Mesendoderm (in vitro differentiated cells): ENCODE measurements around the gene CCSER1.
A peak's percentile ranks its signal among the peaks of the same experiment; 100 is the strongest.
"Not testable (repeated sequence)": the region's sequence is repeated elsewhere in the genome, so short reads cannot be mapped to it uniquely, and the experiment has no call there.

ENCODE experiments used
- DNase-seq: peaks from one replicate; pipeline ENCODE4 v3.0.0; 2013
- H2AK5ac ChIP-seq: 2 replicates; pipeline ENCODE4 v1.6.1; 2013; ENCODE audit warnings: low read length, inconsistent platforms
- H2BK120ac ChIP-seq: 2 replicates; pipeline ENCODE4 v1.6.1; 2013; ENCODE audit warnings: low read depth, mild to moderate bottlenecking, low read length, moderate library complexity, mixed read lengths
- H2BK15ac ChIP-seq: replicated peaks from 2 replicates; pipeline ENCODE4 v1.6.1; 2013; ENCODE audit warnings: low read depth, mild to moderate bottlenecking, moderate library complexity
- H2BK5ac ChIP-seq: 2 replicates; pipeline ENCODE4 v1.6.1; 2013; ENCODE audit warnings: low read length, inconsistent platforms
- H3K18ac ChIP-seq: 2 replicates; pipeline ENCODE4 v1.6.1; 2013; ENCODE audit warnings: mild to moderate bottlenecking, low read length, mixed read lengths
- H3K23ac ChIP-seq: one replicate; pipeline ENCODE4 v1.6.1; 2013; ENCODE audit warnings: low read length
- H3K27ac ChIP-seq: 2 replicates; pipeline ENCODE4 v1.5.1; 2013; ENCODE audit warnings: low read depth, mild to moderate bottlenecking, inconsistent platforms, low read length, moderate library complexity
- H3K27me3 ChIP-seq: 2 replicates; pipeline ENCODE4 v1.6.1; 2013; ENCODE audit warnings: low read length, control low read depth, mild to moderate bottlenecking, inconsistent platforms; ENCODE audit not compliant: insufficient read depth, poor library complexity
- H3K36me3 ChIP-seq: 2 replicates; pipeline ENCODE4 v1.6.1; 2013; ENCODE audit warnings: low read length, inconsistent platforms; ENCODE audit not compliant: control insufficient read depth, insufficient read depth
- H3K4ac ChIP-seq: one replicate; pipeline ENCODE4 v1.6.1; 2013; ENCODE audit warnings: low read depth, mild to moderate bottlenecking, low read length, moderate library complexity
- H3K4me1 ChIP-seq: 2 replicates; pipeline ENCODE4 v1.6.1; 2013; ENCODE audit warnings: low read depth, low read length, inconsistent platforms; ENCODE audit not compliant: control insufficient read depth
- H3K4me2 ChIP-seq: 2 replicates; pipeline ENCODE4 v1.6.1; 2013; ENCODE audit warnings: low read length
- H3K4me3 ChIP-seq: 2 replicates; pipeline ENCODE4 v1.5.1; 2013; ENCODE audit warnings: mild to moderate bottlenecking, low read length
- H3K56ac ChIP-seq: one replicate; pipeline ENCODE4 v1.6.1; 2013; ENCODE audit warnings: low read length
- H3K79me1 ChIP-seq: 2 replicates; pipeline ENCODE4 v1.6.1; 2013; ENCODE audit warnings: low read length, inconsistent platforms
- H3K79me2 ChIP-seq: 2 replicates; pipeline ENCODE4 v1.6.1; 2013; ENCODE audit warnings: mild to moderate bottlenecking, low read length; ENCODE audit not compliant: control insufficient read depth, insufficient read depth
- H3K9ac ChIP-seq: 2 replicates; pipeline ENCODE4 v1.6.1; 2013; ENCODE audit warnings: low read length, inconsistent platforms
- H4K5ac ChIP-seq: one replicate; pipeline ENCODE4 v1.6.1; 2013; ENCODE audit warnings: low read length
- H4K8ac ChIP-seq: one replicate; pipeline ENCODE4 v1.6.1; 2013; ENCODE audit warnings: low read depth, mild to moderate bottlenecking, control low read depth, low read length, moderate library complexity
- WGBS: extraction: QIAGEN DNeasy Blood & Tissue Kit; methylation state at CpG from one replicate; pipeline ENCODE4 v1.1.7; 2013; ENCODE audit warnings: low lambda C conversion rate, missing lambda C conversion rate; ENCODE audit not compliant: insufficient coverage; ENCODE audit errors: extremely low coverage; 5-methylcytosine and 5-hydroxymethylcytosine counted together

The CCSER1 gene

DNA sequence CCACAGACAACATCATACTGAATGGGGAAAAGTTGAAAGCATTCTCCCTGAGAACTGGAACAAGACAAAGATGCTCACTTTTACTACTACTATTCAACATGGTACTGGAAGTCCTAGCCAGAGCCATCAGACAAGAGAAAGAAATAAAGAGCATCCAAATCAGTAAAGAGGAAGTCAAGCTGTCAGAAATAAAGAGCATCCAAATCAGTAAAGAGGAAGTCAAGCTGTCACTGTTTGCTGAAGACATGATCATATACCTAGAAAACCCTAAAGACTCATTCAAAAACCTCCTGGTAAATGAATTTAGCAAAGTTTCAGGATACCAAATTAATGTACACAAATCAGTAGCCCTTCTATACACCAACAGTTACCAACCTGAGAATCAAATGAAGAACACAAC is 285.6 kb downstream of the CCSER1 start:
- not testable (repeated sequence) for DNase-seq, H3K36me3 ChIP-seq, H3K4me3 ChIP-seq, H3K56ac ChIP-seq, H4K8ac ChIP-seq, H4K5ac ChIP-seq, H3K4me2 ChIP-seq, H2BK15ac ChIP-seq, H3K18ac ChIP-seq, H2AK5ac ChIP-seq, H3K27me3 ChIP-seq, H3K27ac ChIP-seq, H3K79me1 ChIP-seq, H2BK5ac ChIP-seq, H3K23ac ChIP-seq, H2BK120ac ChIP-seq, H3K79me2 ChIP-seq, H3K4ac ChIP-seq, H3K9ac ChIP-seq, H3K4me1 ChIP-seq

DNA sequence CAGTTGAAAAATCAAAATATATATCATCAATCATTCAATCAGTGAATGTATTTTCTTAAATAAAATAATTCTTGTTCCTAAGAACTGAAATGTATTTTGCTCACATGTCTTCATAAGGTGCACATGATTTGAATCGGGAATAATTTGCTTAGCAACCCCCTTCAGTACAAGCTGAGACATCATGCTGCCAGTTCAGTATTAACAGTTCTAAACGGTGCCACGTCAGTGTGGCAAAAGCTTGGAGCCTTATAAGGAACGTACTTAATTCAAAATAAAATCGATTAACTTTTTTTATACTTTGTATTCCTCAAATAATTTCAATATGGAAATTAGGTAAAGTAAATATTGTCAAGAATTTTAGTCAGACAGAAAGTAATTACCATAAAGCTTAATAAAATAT is 287.9 kb downstream of the CCSER1 start:
- Histone ChIP-seq H3K27me3 (no peaks in the 10 kb centered on the region), H3K36me3 (no peaks in the 10 kb centered on the region), H3K23ac (no peak overlapping the region), H3K18ac (no peak overlapping the region), H3K79me1 (no peaks in the 10 kb centered on the region), H4K5ac (no peak overlapping the region), H3K4me2 (no peak overlapping the region), H2BK5ac (no peak overlapping the region), H3K4me3 (no peak overlapping the region), H4K8ac (no peak overlapping the region), H3K4ac (no peak overlapping the region), H3K9ac (no peak overlapping the region), H2AK5ac (no peak overlapping the region), H3K4me1 (no peaks in the 10 kb centered on the region), H3K56ac (no peak overlapping the region), H2BK120ac (no peak overlapping the region), H2BK15ac (no peak overlapping the region), H3K27ac (no peak overlapping the region), H3K79me2 (no peaks in the 10 kb centered on the region)
- no peak for DNase-seq
- no CpG with 5 or more reads among the region's 5 CpGs for WGBS

DNA sequence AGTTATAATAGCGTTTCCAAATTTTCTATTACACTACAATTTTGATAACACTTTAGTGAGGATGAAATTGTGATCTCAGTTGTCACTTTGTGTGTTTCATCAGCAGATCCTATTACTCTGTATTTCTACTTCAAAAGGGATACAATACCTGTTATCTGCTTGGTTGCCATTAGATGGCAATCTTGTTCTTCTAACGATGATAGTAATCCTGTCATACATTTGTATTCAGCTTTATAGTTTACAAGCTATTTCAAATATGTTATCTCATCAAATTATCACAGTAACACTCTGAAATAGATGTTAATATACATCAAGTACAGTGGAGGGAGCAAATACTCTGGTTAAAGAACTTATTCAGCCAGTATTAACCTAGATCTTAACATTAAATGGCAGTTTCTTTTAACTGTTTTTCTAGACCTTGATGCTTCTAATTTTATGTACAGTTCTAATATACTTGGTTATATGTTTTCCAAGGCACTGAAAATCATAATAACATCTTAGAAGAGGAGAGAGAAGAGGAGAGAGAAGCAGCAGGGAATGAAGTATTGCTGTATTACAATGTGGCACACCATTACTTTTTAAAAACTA is 292.0 kb downstream of the CCSER1 start:
- Histone ChIP-seq H3K56ac (no peak overlapping the region), H3K23ac (no peak overlapping the region), H3K4me1 (no peaks in the 10 kb centered on the region), H4K5ac (no peak overlapping the region), H3K4ac (no peak overlapping the region), H3K18ac (no peak overlapping the region), H3K27me3 (no peaks in the 10 kb centered on the region), H3K4me3 (no peak overlapping the region), H2BK120ac (no peak overlapping the region), H4K8ac (no peak overlapping the region), H3K79me2 (no peaks in the 10 kb centered on the region), H2BK15ac (no peak overlapping the region), H3K9ac (no peak overlapping the region), H2BK5ac (no peak overlapping the region), H2AK5ac (no peak overlapping the region), H3K79me1 (no peaks in the 10 kb centered on the region), H3K4me2 (no peak overlapping the region), H3K36me3 (no peaks in the 10 kb centered on the region), H3K27ac (no peak overlapping the region)
- DNase-seq = peak; percentile 69
- WGBS = no CpG with 5 or more reads among the region's 2 CpGs

DNA sequence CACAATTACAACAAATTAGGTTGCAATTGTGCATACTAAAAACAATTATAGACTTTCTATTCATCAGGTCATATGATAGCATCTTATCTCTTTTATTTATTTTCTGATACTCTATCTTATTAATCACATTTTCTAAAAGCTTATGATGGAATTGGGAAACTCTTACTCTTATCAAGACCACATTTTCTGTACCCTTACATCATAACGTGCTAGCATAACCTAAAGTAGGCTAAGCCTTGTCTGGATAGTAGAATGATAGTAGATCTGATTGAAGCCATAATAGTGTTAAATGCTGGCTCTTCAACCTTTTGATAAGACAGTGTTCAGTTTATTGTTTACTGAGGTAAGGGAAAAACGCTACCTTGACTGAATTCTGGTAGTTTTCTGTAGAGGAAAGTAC is 294.0 kb downstream of the CCSER1 start:
- no peak overlapping the region for H3K4me3 ChIP-seq
- H3K9ac ChIP-seq = no peak overlapping the region

DNA sequence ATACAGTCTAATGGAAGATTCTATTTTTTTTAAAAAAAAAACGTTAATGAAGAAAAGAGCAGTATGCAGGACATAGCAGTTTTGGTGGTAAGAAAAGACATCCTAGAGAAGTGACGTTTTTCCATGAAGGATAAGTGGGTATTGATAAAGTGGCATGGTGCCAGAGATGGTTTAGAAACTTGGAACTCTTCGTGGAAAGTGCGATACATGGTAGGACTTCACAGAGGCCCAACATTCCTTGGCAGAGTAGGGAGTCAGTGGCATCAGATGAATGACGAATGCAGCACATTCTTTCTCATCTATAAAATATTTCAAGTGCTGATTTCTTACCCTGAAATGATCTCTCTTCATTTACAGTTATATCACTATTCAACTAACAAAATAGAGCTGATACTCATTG is 298.7 kb downstream of the CCSER1 start:
- Histone ChIP-seq H3K9ac (no peak overlapping the region), H2BK120ac (no peak overlapping the region), H2AK5ac (no peak overlapping the region), H3K56ac (no peak overlapping the region), H3K4me3 (no peak overlapping the region), H3K4me1 (no peaks in the 10 kb centered on the region), H3K18ac (no peak overlapping the region), H4K8ac (no peak overlapping the region), H4K5ac (no peak overlapping the region), H3K79me2 (no peaks in the 10 kb centered on the region), H3K27ac (no peak overlapping the region), H3K4me2 (no peak overlapping the region), H2BK5ac (no peak overlapping the region), H3K27me3 (no peaks in the 10 kb centered on the region), H3K79me1 (no peaks in the 10 kb centered on the region), H3K4ac (no peak overlapping the region), H3K36me3 (no peaks in the 10 kb centered on the region), H2BK15ac (no peak overlapping the region), H3K23ac (no peak overlapping the region)
- WGBS = no CpG with 5 or more reads among the region's 5 CpGs
- no peak for DNase-seq

More for the DNA sequence above, 294.0 kb downstream of the CCSER1 start:
- H3K27me3 ChIP-seq = no peaks in the 10 kb centered on the region
- H4K8ac ChIP-seq = no peak overlapping the region
- WGBS = no CpG with 5 or more reads among the region's 2 CpGs
- no peak overlapping the region for H3K23ac ChIP-seq
- H3K36me3 ChIP-seq = no peaks in the 10 kb centered on the region
- H4K5ac ChIP-seq = no peak overlapping the region
- H2BK5ac ChIP-seq = no peak overlapping the region
- H3K56ac ChIP-seq = no peak overlapping the region
- no peak overlapping the region for H3K4me2 ChIP-seq
- H2BK120ac ChIP-seq = no peak overlapping the region
- no peaks in the 10 kb centered on the region for H3K79me1 ChIP-seq
- no peak overlapping the region for H2BK15ac ChIP-seq
- H3K18ac ChIP-seq = no peak overlapping the region
- no peaks in the 10 kb centered on the region for H3K79me2 ChIP-seq
- no peak overlapping the region for H2AK5ac ChIP-seq
- DNase-seq = no peak
- H3K4ac ChIP-seq = no peak overlapping the region
- no peaks in the 10 kb centered on the region for H3K4me1 ChIP-seq
- no peak overlapping the region for H3K27ac ChIP-seq

DNA sequence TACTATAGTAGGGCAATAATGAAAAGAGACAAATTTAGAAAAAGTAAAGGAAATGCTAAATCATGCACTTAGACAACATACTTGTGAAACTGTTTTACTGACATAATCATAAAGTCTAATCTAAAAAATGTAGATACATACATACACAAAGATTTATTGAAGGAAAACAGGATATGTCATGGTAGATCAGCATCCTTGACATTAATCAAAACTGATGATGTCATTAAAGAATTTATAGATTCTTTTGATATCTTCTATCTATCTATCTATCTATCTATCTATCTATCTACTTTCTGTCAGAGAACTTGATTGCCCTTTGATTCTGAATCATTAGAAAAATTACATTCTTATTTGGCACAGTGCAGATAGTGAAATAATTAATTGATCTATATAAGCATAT is 311.3 kb downstream of the CCSER1 start:
- Histone ChIP-seq H3K18ac (no peak overlapping the region), H3K79me2 (no peaks in the 10 kb centered on the region), H2BK120ac (no peak overlapping the region), H3K27ac (no peak overlapping the region), H3K36me3 (no peaks in the 10 kb centered on the region), H2AK5ac (no peak overlapping the region), H3K4me1 (no peaks in the 10 kb centered on the region), H3K4me3 (no peak overlapping the region), H3K79me1 (no peaks in the 10 kb centered on the region), H4K8ac (no peak overlapping the region), H3K4me2 (no peak overlapping the region), H3K9ac (no peak overlapping the region), H4K5ac (no peak overlapping the region), H3K27me3 (no peaks in the 10 kb centered on the region), H3K56ac (no peak overlapping the region), H2BK15ac (no peak overlapping the region), H3K4ac (no peak overlapping the region), H2BK5ac (no peak overlapping the region), H3K23ac (no peak overlapping the region)
- no peak for DNase-seq
